ENCODE results near the gene THBS1.

DNA sequence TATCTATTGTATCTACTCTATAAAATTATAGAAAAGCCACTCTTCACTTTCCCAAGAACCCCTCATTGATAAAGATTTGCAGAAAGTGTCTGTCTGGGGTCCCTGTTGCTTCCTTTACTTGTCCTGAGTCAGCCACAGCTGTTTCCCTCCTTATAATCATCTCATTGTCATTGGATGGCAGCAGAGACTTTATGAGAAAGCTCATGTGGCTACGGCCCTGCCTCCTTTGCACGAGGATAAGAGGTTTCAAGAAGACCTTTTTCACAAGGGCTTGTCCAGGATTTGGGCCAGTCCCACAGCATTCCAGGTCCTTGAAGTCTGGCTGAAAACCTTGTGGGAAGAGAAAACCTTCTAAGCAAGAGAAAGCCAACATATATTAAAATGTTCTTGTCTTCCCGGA, 41.9 kb upstream of the THBS1 start:
- no peak for TF ChIP-seq EZH2 (IDR thresholded peaks at IDR 0.05; ENCODE audit: low read length, unreplicated experiment)
- TF ChIP-seq CTCF (conservative IDR thresholded peaks at IDR 0.05; ENCODE audit: low read depth, low read length): no peak

Data from PC-3 (cell line).